ENCODE data around the gene SLC13A2. TPM values are rescaled to one million over a fixed set of nuclear protein-coding genes. Genes with fewer than 3 reads are reported as not detected.

Gene SLC13A2
- total and polyA plus RNA-seq, 2 experiments from 2014 or later, result not detected

DNA sequence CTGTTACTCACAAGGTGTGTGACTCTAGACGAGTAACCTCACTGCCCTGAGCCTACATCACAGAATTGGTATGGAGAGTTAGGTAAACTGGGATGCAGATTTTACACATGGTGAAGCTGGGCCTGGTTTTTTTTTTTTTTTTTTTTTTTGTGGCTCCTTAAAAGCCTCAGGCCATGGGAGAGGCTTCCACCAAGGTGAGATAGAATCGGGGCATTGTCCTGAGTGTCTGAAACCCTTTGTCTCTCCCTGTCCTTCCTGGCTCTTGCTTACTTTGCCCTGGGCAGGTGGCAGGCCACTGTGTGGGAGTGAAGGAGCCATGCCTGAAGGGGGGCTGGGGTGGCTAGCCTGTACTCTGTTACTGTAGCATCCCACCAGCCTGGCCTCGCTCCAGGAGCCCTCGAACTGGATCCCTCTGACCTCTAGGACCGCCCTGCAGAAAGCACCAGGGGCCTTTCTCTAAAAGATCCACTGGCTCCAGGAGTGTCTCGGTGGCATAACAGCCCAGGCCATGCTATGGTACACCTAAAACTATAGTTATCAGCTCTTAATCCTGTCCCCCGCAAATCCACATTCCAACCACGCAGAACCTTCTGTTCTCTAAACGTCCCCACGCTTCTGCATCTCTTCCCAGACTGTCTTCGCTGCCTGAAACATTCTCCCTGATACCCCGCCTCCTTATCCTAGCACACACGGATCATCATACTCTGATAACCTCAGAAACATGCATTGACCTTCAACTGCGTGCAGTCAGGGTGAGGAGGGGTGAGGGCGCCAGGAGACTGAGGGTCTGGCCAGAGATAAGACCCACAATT lies 1.7 kb upstream of the SLC13A2 start:
- H3K27ac ChIP-seq (ENCODE audit: low read depth), result no peak overlapping the region
- no peaks in the 10 kb centered on the region for H3K4me1 ChIP-seq (ENCODE audit: insufficient read depth)
- Mint-ChIP-seq H3K4me1 (peaks cover 6% of the 10 kb centered on the region), H3K9me3 (no peaks in the 10 kb centered on the region), H3K4me3 (no peak overlapping the region), H3K36me3 (ENCODE audit: low read depth) (no peaks in the 10 kb centered on the region), H3K27ac (no peak overlapping the region), H3K27me3 (ENCODE audit: insufficient read depth, low read depth, poor library complexity) (peaks cover 14% of the 10 kb centered on the region)
- no peaks in the 10 kb centered on the region for H3K36me3 ChIP-seq (ENCODE audit: insufficient read depth)
- DNase-seq (ENCODE audit: low spot score) (no peak), ATAC-seq (no peak; the same call in 2 of the 3 replicates)
- TF ChIP-seq NANOG (IDR thresholded peaks at IDR 0.05; ENCODE audit: borderline replicate concordance) (no peak), EZH2 (IDR thresholded peaks at IDR 0.05; ENCODE audit: low read depth, unreplicated experiment) (no peak), JUNB (IDR thresholded peaks at IDR 0.05; ENCODE audit: unreplicated experiment) (no peak), REST (IDR thresholded peaks at IDR 0.05; ENCODE audit: unreplicated experiment) (no peak), ZNF331 (CRISPR knock-in tag; IDR thresholded peaks at IDR 0.05; ENCODE audit: low read depth) (no peak), CREB1 (CRISPR knock-in tag; IDR thresholded peaks at IDR 0.05; ENCODE audit: low read depth) (no peak), POLR2AphosphoS5 (IDR thresholded peaks at IDR 0.05; ENCODE audit: low read depth) (no peak)
- TF ChIP-seq, protein P1, sequence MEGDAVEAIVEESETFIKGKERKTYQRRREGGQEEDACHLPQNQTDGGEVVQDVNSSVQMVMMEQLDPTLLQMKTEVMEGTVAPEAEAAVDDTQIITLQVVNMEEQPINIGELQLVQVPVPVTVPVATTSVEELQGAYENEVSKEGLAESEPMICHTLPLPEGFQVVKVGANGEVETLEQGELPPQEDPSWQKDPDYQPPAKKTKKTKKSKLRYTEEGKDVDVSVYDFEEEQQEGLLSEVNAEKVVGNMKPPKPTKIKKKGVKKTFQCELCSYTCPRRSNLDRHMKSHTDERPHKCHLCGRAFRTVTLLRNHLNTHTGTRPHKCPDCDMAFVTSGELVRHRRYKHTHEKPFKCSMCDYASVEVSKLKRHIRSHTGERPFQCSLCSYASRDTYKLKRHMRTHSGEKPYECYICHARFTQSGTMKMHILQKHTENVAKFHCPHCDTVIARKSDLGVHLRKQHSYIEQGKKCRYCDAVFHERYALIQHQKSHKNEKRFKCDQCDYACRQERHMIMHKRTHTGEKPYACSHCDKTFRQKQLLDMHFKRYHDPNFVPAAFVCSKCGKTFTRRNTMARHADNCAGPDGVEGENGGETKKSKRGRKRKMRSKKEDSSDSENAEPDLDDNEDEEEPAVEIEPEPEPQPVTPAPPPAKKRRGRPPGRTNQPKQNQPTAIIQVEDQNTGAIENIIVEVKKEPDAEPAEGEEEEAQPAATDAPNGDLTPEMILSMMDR (conservative IDR thresholded peaks at IDR 0.05; ENCODE audit: low read depth in 2 of 2), result no peak
- H4K20me1 ChIP-seq (replicated peaks; ENCODE audit: insufficient read depth), result no peaks in the 10 kb centered on the region
- no peaks in the 10 kb centered on the region for H3K9me2 ChIP-seq (ENCODE audit: insufficient read depth)
- H3K79me2 ChIP-seq (replicated peaks; ENCODE audit: insufficient read depth), result no peaks in the 10 kb centered on the region
- H3K4me2 ChIP-seq, result no peak overlapping the region
- H3K27me3 ChIP-seq (ENCODE audit: insufficient read depth), result no peaks in the 10 kb centered on the region
- H3F3A ChIP-seq (replicated peaks; ENCODE audit: low read depth), result no peaks in the 10 kb centered on the region
- no peak overlapping the region for H3K4me3 ChIP-seq
- 0 out of 2 replicates have a peak overlapping the region, but pooled peaks have one; percentile 47 for H2AFZ ChIP-seq

GRCh38 chr17:28472871-28473497 lies 460 bp upstream of the SLC13A2 start:
- H3K27ac Mint-ChIP-seq, result no peak overlapping the region
- peaks cover 12% of the 10 kb centered on the region for H3K27me3 Mint-ChIP-seq (ENCODE audit: insufficient read depth, low read depth, poor library complexity)
- H3K4me1 Mint-ChIP-seq, result peaks cover 6% of the 10 kb centered on the region
- H3K36me3 Mint-ChIP-seq (ENCODE audit: low read depth), result no peaks in the 10 kb centered on the region
- Histone ChIP-seq H4K20me1 (replicated peaks; ENCODE audit: insufficient read depth) (no peaks in the 10 kb centered on the region), H3K9me2 (ENCODE audit: insufficient read depth) (no peaks in the 10 kb centered on the region), H3K27ac (ENCODE audit: low read depth) (no peak overlapping the region), H3K4me3 (no peak overlapping the region), H3K4me2 (no peak overlapping the region), H2AFZ (no peak overlapping the region), H3K79me2 (replicated peaks; ENCODE audit: insufficient read depth) (no peaks in the 10 kb centered on the region), H3F3A (replicated peaks; ENCODE audit: low read depth) (no peaks in the 10 kb centered on the region), H3K36me3 (ENCODE audit: insufficient read depth) (no peaks in the 10 kb centered on the region), H3K27me3 (ENCODE audit: insufficient read depth) (no peaks in the 10 kb centered on the region), H3K4me1 (ENCODE audit: insufficient read depth) (no peaks in the 10 kb centered on the region)
- H3K4me3 Mint-ChIP-seq, result no peak overlapping the region
- H3K9me3 Mint-ChIP-seq, result no peaks in the 10 kb centered on the region
- no peak for DNase-seq (ENCODE audit: low spot score)
- ATAC-seq, result no peak
- no peak for TF ChIP-seq EZH2 (IDR thresholded peaks at IDR 0.05; ENCODE audit: low read depth, unreplicated experiment)

All from GM23338 (cell line).